ENCODE measurements around the gene PRG2. TPM values are rescaled to one million over a fixed set of nuclear protein-coding genes. Genes with fewer than 3 reads are reported as not detected.

Gene PRG2
- total RNA-seq, 2 experiments from 2014 or later = 1.1 TPM; not detected in 1

DNA sequence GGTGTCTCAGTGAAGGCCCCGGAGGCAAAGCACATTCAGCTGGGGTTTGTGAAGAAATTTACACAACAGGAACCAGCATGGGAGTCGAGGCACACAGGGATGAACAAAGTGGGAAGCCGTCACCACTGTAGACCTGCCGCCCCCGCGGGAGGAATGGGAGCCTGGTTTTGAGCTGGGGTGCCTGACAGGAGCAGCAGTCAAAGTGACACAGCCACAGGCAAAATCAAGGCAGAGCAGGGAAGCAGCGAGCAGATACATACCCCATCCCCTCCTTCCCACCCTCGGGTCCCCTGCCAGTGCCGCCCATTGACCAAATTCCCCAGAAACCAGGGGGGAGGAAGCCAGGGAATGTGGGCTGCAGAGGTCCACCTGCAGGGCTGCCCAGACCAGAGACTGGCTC is 31.5 kb downstream of the PRG2 start:
- ChIA-PET POLR2A (no interaction called here), CTCF (ENCODE audit: unreplicated experiment) (no interaction called here)
- no peak for DNase-seq (ENCODE audit: low spot score)
- no peak overlapping the region for H3K27ac ChIP-seq (ENCODE audit: low read depth, low read length, poor library complexity, severe bottlenecking)
- BruUV-seq (replicated peaks) = no TSS peak
- no peak overlapping the region for H3K4me2 ChIP-seq (ENCODE audit: low read length)
- no peak overlapping the region for H3K4me3 ChIP-seq (ENCODE audit: low read depth, low read length, poor library complexity, severe bottlenecking)
- no peaks in the 10 kb centered on the region for H3K9me2 ChIP-seq (ENCODE audit: insufficient read depth, low read length)
- intact Hi-C loops (cut with micrococcal nuclease; ENCODE audit: unreplicated experiment) = no loop called here
- H3K4me1 ChIP-seq (ENCODE audit: insufficient read depth, low read length, poor library complexity, severe bottlenecking) = no peaks in the 10 kb centered on the region
- H3K36me3 ChIP-seq (ENCODE audit: insufficient read depth, low read length) = no peaks in the 10 kb centered on the region
- no peaks in the 10 kb centered on the region for H4K20me1 ChIP-seq (ENCODE audit: insufficient read depth, low read length)
- no peaks in the 10 kb centered on the region for H3K79me2 ChIP-seq (ENCODE audit: insufficient read depth, low read depth, low read length)
- no peaks in the 10 kb centered on the region for H3K9me3 ChIP-seq (ENCODE audit: low read length)
- H2AFZ ChIP-seq (ENCODE audit: low read length) = no peak overlapping the region
- TF ChIP-seq, protein P1, sequence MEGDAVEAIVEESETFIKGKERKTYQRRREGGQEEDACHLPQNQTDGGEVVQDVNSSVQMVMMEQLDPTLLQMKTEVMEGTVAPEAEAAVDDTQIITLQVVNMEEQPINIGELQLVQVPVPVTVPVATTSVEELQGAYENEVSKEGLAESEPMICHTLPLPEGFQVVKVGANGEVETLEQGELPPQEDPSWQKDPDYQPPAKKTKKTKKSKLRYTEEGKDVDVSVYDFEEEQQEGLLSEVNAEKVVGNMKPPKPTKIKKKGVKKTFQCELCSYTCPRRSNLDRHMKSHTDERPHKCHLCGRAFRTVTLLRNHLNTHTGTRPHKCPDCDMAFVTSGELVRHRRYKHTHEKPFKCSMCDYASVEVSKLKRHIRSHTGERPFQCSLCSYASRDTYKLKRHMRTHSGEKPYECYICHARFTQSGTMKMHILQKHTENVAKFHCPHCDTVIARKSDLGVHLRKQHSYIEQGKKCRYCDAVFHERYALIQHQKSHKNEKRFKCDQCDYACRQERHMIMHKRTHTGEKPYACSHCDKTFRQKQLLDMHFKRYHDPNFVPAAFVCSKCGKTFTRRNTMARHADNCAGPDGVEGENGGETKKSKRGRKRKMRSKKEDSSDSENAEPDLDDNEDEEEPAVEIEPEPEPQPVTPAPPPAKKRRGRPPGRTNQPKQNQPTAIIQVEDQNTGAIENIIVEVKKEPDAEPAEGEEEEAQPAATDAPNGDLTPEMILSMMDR (conservative IDR thresholded peaks at IDR 0.05; ENCODE audit: low read length) = no peak
- no peak for TF ChIP-seq EZH2phosphoT487 (IDR thresholded peaks at IDR 0.05; ENCODE audit: borderline replicate concordance, low read depth, low read length)

DNA sequence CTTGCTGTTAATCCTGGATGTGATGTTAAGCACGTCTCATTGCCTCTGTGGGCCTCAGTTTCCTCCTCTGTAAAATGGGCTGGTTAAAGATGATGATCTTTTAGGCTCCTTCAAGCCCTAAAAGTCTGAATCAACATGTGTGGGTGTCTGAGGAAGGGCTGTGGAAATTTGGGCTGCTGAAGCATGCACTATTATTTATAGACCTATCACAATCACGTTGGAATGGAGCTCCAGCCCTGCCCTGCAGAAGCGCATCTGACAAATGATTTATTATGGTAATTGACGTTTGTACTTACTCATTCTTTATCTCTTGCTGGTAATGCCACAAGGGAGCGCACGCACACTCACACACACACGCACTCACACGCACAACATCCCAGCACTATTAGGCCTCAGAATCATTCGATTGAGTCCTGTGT is 31.9 kb downstream of the PRG2 start:
- no peaks in the 10 kb centered on the region for H3K9me2 ChIP-seq (ENCODE audit: insufficient read depth, low read length)
- H4K20me1 ChIP-seq (ENCODE audit: insufficient read depth, low read length) = no peaks in the 10 kb centered on the region
- TF ChIP-seq EZH2phosphoT487 (IDR thresholded peaks at IDR 0.05; ENCODE audit: borderline replicate concordance, low read depth, low read length) = no peak
- TF ChIP-seq, protein P1 (conservative IDR thresholded peaks at IDR 0.05; ENCODE audit: low read length) = no peak
- BruUV-seq (replicated peaks) = no TSS peak
- no peak overlapping the region for H2AFZ ChIP-seq (ENCODE audit: low read length)
- ChIA-PET CTCF (ENCODE audit: unreplicated experiment) (no interaction called here), POLR2A (no interaction called here)
- no peak overlapping the region for H3K4me2 ChIP-seq (ENCODE audit: low read length)
- H3K27ac ChIP-seq (ENCODE audit: low read depth, low read length, poor library complexity, severe bottlenecking) = no peak overlapping the region
- intact Hi-C loops (cut with micrococcal nuclease; ENCODE audit: unreplicated experiment) = no loop called here
- no peak for DNase-seq (ENCODE audit: low spot score)
- H3K36me3 ChIP-seq (ENCODE audit: insufficient read depth, low read length) = no peaks in the 10 kb centered on the region
- no peaks in the 10 kb centered on the region for H3K9me3 ChIP-seq (ENCODE audit: low read length)
- no peak overlapping the region for H3K4me3 ChIP-seq (ENCODE audit: low read depth, low read length, poor library complexity, severe bottlenecking)
- H3K4me1 ChIP-seq (ENCODE audit: insufficient read depth, low read length, poor library complexity, severe bottlenecking) = no peaks in the 10 kb centered on the region
- no peaks in the 10 kb centered on the region for H3K79me2 ChIP-seq (ENCODE audit: insufficient read depth, low read depth, low read length)

DNA sequence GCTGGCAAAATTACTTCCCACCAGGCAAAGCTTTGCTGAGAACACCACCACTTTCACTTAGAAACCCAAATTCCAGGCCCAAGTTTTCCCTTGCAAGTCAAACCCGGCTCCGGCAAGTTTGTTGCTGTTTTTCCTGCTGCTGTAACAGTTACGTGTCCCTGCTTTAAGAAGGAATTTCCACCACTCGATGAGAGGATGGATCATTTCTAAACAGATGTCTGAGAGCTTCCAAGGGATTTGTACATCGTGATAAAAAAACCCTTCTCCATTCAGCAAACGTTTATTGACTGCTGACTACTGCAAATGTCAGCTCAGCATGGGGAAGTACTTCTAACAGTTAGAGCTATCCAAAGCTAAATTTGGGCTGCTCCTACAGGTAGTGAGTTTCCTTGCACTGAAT is 32.6 kb downstream of the PRG2 start:
- Histone ChIP-seq H3K4me3 (ENCODE audit: low read depth, low read length, poor library complexity, severe bottlenecking) (no peak overlapping the region), H4K20me1 (ENCODE audit: insufficient read depth, low read length) (no peaks in the 10 kb centered on the region), H3K36me3 (ENCODE audit: insufficient read depth, low read length) (no peaks in the 10 kb centered on the region), H3K4me1 (ENCODE audit: insufficient read depth, low read length, poor library complexity, severe bottlenecking) (no peaks in the 10 kb centered on the region), H3K9me3 (ENCODE audit: low read length) (no peaks in the 10 kb centered on the region), H2AFZ (ENCODE audit: low read length) (no peak overlapping the region), H3K27ac (ENCODE audit: low read depth, low read length, poor library complexity, severe bottlenecking) (no peak overlapping the region), H3K79me2 (ENCODE audit: insufficient read depth, low read depth, low read length) (no peaks in the 10 kb centered on the region), H3K9me2 (ENCODE audit: insufficient read depth, low read length) (no peaks in the 10 kb centered on the region), H3K4me2 (ENCODE audit: low read length) (no peak overlapping the region)
- intact Hi-C loops (cut with micrococcal nuclease; ENCODE audit: unreplicated experiment) = no loop called here
- no TSS peak for BruUV-seq (replicated peaks)
- TF ChIP-seq EZH2phosphoT487 (IDR thresholded peaks at IDR 0.05; ENCODE audit: borderline replicate concordance, low read depth, low read length) = no peak
- TF ChIP-seq, protein P1 (conservative IDR thresholded peaks at IDR 0.05; ENCODE audit: low read length) = no peak
- no peak for DNase-seq (ENCODE audit: low spot score)
- ChIA-PET POLR2A (no interaction called here), CTCF (ENCODE audit: unreplicated experiment) (no interaction called here)
